Fibroblast of pulmonary artery (primary cell): ENCODE results near the gene RASA2.

ENCODE experiments used
- DNase-seq: peaks from one replicate; pipeline ENCODE4 v3.0.0-alpha.2; 2010; ENCODE audit warnings: low read depth
- H3K4me3 ChIP-seq: replicated peaks from 2 replicates; pipeline ENCODE4 v1.5.1; 2011; ENCODE audit warnings: low read depth, mild to moderate bottlenecking, control low read depth, low read length, moderate library complexity
- CTCF ChIP-seq: IDR thresholded peaks from 2 replicates; pipeline ENCODE4 v1.5.1; 2011; ENCODE audit warnings: mild to moderate bottlenecking, control low read depth, low read length, inconsistent platforms; ENCODE audit errors: missing control alignments

Gene RASA2

GRCh38 chr3:141557961-141558706, 71.3 kb downstream of the RASA2 start:
- TF ChIP-seq CTCF = no peak
- DNase-seq = no peak
- no peak overlapping the region for H3K4me3 ChIP-seq

GRCh38 chr3:141561426-141562034, 74.7 kb downstream of the RASA2 start:
- DNase-seq = peak; percentile 91
- H3K4me3 ChIP-seq = no peak overlapping the region
- TF ChIP-seq CTCF = no peak

GRCh38 chr3:141564241-141564640, 77.4 kb downstream of the RASA2 start:
- TF ChIP-seq CTCF = no peak
- no peak for DNase-seq
- H3K4me3 ChIP-seq = no peak overlapping the region

GRCh38 chr3:141570068-141570467, 83.2 kb downstream of the RASA2 start:
- no peak for DNase-seq
- H3K4me3 ChIP-seq = no peak overlapping the region
- TF ChIP-seq CTCF = no peak

- TF ChIP-seq CTCF = peak; percentile 65
- DNase-seq = peak; percentile 58
- H3K4me3 ChIP-seq = no peak overlapping the region
Observed at GRCh38 chr3:141575879-141576743, 89.3 kb downstream of the RASA2 start.

GRCh38 chr3:141576744-141577052, 89.9 kb downstream of the RASA2 start:
- H3K4me3 ChIP-seq = no peak overlapping the region
- no peak for TF ChIP-seq CTCF
- no peak for DNase-seq
